ENCODE data around the gene PHLPP1. TPM values are rescaled to one million over a fixed set of nuclear protein-coding genes. Genes with fewer than 3 reads are reported as not detected.

PHLPP1 gene
- total RNA-seq, 1 experiment from 2014 or later = 39.9 TPM

DNA sequence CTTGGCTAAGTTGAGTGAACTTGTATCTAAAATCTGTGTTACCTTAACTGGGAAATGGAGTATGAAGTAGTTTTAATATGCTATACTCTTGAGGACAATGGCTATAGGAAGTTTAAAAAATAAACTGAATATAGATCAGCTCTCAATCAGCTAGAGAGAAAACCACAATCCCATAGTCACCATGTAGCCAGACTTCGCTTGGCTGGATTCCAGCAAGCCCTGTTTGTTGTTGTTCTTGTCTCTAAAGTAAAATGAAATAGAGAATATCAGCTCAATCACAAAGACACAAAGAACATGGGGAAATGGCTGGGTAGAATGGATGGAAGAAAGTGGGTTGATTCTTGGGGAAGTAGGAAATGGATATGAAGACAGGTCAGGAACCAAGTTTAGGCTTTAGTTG lies 234.9 kb downstream of the PHLPP1 start:
- Histone ChIP-seq H3K23me2 (ENCODE audit: insufficient read length, low read depth, low read length, poor library complexity, severe bottlenecking) (no peaks in the 10 kb centered on the region), H3K18ac (ENCODE audit: insufficient read length, low read depth, low read length) (no peak overlapping the region), H2AK5ac (ENCODE audit: insufficient read length, low read length) (no peak overlapping the region), H2AFZ (ENCODE audit: low read length) (no peak overlapping the region), H3K79me2 (ENCODE audit: insufficient read depth, low read length) (no peaks in the 10 kb centered on the region), H3K4ac (ENCODE audit: low read depth, low read length) (no peak overlapping the region), H3K27me3 (ENCODE audit: insufficient read depth, low read length) (no peaks in the 10 kb centered on the region), H4K20me1 (ENCODE audit: control insufficient read depth, insufficient read depth, insufficient read length) (no peaks in the 10 kb centered on the region), H4K8ac (replicated peaks; ENCODE audit: insufficient read length, low read depth, low read length) (no peak overlapping the region), H3K27ac (ENCODE audit: insufficient read length, low read depth, low read length) (no peak overlapping the region), H2BK15ac (ENCODE audit: low read depth, low read length) (no peak overlapping the region), H2BK5ac (ENCODE audit: insufficient read length, low read length) (no peak overlapping the region), H3K79me1 (ENCODE audit: insufficient read depth, low read depth, low read length, poor library complexity, severe bottlenecking) (no peaks in the 10 kb centered on the region), H2BK12ac (ENCODE audit: insufficient read length, low read depth, low read length) (no peak overlapping the region), H3K23ac (ENCODE audit: insufficient read length, low read depth, low read length) (no peak overlapping the region), H3K9ac (ENCODE audit: extremely low read depth, insufficient read length, low read length) (no peak overlapping the region), H3T11ph (ENCODE audit: low read length) (no peak overlapping the region), H3K14ac (ENCODE audit: insufficient read depth, low read length) (no peak overlapping the region), H4K91ac (ENCODE audit: insufficient read length, low read depth, low read length) (no peak overlapping the region), H2BK20ac (ENCODE audit: low read depth, low read length, poor library complexity, severe bottlenecking) (no peak overlapping the region), H3K9me3 (ENCODE audit: control insufficient read depth, low read depth, low read length) (no peaks in the 10 kb centered on the region), H2BK120ac (ENCODE audit: low read depth, low read length, poor library complexity, severe bottlenecking) (no peak overlapping the region), H4K5ac (ENCODE audit: insufficient read length, low read depth, low read length) (no peak overlapping the region), H3K56ac (ENCODE audit: insufficient read length, low read depth, low read length) (no peak overlapping the region), H3K4me1 (ENCODE audit: insufficient read depth, low read length) (no peaks in the 10 kb centered on the region; the same call in 1 of the 2 replicates), H3K4me2 (ENCODE audit: insufficient read depth, insufficient read length, low read length) (no peak overlapping the region)
- Mint-ChIP-seq H3K36me3 (ENCODE audit: insufficient read depth in 1 of 3, low read depth in 3 of 3) (peaks cover 24 to 43% (median 30%) of the 10 kb centered on the region in 3 experiments), H3K9me3 (no peaks in the 10 kb centered on the region), H3K27ac (no peak overlapping the region), H3K27me3 (ENCODE audit: low read depth) (no peaks in the 10 kb centered on the region), H3K4me3 (no peak overlapping the region), H3K4me1 (peaks cover 5 to 10% of the 10 kb centered on the region in 2 experiments)
- WGBS (ENCODE audit: extremely low coverage, insufficient read length, low lambda C conversion rate) = no CpG with 5 or more reads among the region's 1 CpG
- no peak for DNase-seq
- TF ChIP-seq, protein P1, sequence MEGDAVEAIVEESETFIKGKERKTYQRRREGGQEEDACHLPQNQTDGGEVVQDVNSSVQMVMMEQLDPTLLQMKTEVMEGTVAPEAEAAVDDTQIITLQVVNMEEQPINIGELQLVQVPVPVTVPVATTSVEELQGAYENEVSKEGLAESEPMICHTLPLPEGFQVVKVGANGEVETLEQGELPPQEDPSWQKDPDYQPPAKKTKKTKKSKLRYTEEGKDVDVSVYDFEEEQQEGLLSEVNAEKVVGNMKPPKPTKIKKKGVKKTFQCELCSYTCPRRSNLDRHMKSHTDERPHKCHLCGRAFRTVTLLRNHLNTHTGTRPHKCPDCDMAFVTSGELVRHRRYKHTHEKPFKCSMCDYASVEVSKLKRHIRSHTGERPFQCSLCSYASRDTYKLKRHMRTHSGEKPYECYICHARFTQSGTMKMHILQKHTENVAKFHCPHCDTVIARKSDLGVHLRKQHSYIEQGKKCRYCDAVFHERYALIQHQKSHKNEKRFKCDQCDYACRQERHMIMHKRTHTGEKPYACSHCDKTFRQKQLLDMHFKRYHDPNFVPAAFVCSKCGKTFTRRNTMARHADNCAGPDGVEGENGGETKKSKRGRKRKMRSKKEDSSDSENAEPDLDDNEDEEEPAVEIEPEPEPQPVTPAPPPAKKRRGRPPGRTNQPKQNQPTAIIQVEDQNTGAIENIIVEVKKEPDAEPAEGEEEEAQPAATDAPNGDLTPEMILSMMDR (conservative IDR thresholded peaks at IDR 0.05) = no peak

All from H9 (cell line).